Peyer's patch (tissue), 4 donors: ENCODE results near the gene GNAQ.

Experiments used
- CTCF ChIP-seq, 6 experiments: fragments of 450-650 bp in 4 of 6; fragments of 200-600 bp in 2 of 6; sonication (generic) in 1 of 6; IDR thresholded peaks; one replicate each; pipeline ENCODE4 v1.5.1; 2017 to 2019; ENCODE audit warnings: antibody characterized with exemption in 6 of 6, mild to moderate bottlenecking in 3 of 6, moderate library complexity in 1 of 6
- POLR2A ChIP-seq, 2 donors: fragments of 450-650 bp; IDR thresholded peaks; one replicate each; pipeline ENCODE4 v1.5.1; 2017; ENCODE audit warnings: antibody characterized with exemption in 2 of 2, mild to moderate bottlenecking in 2 of 2, moderate library complexity in 2 of 2

- TF ChIP-seq CTCF (IDR thresholded peaks at IDR 0.05), result no peak
- TF ChIP-seq POLR2A (IDR thresholded peaks at IDR 0.05), result no peak
Measured at GRCh38 chr9:77667151-77667550, 364.5 kb downstream of the GNAQ start.
